ENCODE measurements around the gene KCNIP3.

- TF ChIP-seq CTCF (IDR thresholded peaks at IDR 0.05 in 8 of 11, conservative IDR thresholded peaks at IDR 0.05 in 3 of 11), result no peak
- TF ChIP-seq POLR2AphosphoS5 (IDR thresholded peaks at IDR 0.05), result no peak
Measured at GRCh38 chr2:95325590-95326432, 28.7 kb downstream of the KCNIP3 start.
